ENCODE results near the gene GPAT2. TPM values are rescaled to one million over a fixed set of nuclear protein-coding genes. Genes with fewer than 3 reads are reported as not detected.
"Not testable (repeated sequence)": the region's sequence is repeated elsewhere in the genome, so short reads cannot be mapped to it uniquely, and the experiment has no call there.

GPAT2 gene
- total RNA-seq, 1 donor from 2014 or later = 1.6 TPM

DNA sequence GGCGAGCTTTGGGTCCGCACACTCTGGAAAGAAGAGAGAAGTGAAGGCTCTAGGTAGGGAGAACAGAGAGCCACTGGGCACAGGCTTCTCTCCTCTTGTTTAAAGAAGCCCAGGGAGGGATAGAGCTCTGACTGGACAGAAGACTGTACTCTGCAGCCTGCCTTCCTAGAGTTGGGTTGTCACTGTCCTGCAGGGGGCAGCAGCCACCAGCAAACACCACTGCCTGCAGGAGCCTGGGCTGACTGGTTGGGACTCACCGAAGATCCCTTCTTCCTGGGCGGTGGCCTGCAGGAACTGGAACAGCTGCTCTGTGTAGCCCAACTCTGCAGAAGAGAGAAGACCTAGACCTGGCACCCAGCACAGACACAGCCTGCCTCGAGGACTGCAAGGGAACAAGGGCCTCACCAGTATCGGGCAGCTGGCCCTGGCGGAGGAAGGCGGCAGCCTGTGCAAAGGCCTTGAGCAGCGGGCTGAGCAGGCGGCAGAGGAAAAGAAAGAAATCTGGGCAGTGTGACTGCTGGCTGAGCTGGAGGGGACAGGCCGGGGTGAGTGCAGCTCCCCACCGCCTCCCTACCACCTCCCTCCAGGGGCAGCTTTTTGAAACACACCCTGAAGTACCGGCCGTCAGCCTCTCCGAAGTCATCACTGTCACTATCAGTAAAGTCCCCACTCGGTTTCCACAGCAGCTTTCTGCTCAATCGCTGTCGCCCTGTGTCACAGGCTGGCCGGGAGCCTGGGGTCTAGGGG, 11.8 kb downstream of the GPAT2 start:
- not testable (repeated sequence) for DNase-seq

DNA sequence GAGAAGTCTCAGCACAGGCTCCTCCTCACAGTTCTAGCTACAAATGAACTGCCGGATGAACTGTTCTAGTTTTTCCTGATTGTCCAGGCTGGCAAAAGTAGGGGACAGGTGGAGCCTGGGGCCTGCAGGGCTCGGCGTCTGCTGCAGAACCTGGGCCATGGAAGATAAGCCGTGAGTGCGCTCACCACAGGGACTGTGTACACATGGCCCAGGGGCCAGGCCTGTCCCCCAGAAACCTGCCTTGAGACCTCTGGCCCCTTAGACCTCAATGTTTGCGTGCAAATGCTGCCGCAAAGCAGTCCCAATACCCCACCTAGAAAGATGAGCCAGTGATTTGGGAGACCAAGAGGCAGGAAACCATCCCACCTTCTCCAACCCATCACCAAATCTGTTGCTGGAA, 12.6 kb downstream of the GPAT2 start:
- DNase-seq = not testable (repeated sequence)

DNA sequence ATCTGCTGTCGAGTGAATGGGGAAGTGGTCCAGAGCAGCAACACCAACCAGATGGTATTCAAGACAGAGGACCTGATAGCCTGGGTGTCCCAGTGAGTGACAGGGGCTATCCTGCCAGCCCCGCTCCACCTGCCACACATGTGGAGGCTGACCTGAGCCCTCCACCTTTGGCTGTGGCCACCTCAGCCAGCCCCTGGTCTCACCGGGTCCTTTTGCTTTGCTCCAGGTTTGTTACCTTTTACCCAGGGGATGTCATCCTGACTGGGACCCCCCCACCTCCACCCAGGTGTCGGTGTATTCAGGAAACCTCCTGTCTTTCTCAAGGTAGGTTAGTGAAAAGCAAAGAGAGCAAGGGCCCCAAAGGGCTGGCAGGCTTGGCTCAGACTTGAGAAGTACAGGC, 13.6 kb downstream of the GPAT2 start:
- not testable (repeated sequence) for DNase-seq

DNA sequence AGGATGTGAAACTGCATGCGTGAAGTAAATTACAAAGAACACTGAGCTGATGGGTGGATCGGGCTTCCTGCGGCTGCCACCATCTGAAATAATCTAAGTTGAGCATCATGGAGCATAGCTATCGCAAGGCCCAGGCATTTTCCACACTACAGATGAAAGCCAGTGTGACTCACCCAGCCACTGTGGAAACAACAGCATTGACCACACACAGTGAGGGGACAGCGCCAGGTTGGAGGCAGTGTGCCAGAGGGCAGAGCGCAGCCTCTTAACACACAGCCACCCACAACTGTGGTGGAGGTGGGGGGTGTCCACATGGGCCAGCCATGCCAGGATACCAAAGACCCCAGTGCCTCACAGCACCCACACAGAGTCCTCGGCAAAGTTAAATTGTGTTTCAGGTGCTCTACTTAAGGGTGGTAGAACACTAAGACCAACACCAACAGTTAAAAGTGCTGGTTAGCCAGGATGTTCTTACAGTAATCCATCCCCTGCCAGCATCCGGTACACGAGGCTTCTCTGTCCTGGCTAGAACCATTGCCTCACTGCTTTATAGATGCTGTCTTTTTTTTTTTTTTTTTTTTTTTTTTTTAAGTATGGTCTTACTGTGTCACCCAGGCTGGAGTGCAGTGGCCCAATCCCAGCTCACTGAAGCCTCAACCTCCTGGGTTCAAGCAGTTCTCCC, 14.7 kb downstream of the GPAT2 start:
- DNase-seq = not testable (repeated sequence)

DNA sequence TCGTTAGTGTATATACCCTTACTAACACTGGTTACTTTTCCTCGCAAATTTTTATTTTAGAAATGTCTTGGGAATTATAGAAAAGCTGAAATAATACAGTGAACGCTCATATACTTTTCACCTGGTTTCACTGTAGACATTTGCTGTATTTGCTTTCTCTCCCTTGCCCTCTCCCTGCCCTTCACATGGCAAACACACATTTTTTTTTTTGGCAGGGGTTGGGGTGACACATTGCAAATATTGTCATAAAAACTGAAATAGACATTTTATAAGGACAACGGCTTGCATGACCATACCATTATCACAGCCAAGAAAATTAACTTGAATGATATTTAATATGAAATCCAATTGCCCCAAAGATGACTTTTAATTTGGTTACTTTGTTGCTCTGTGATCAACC, 18.4 kb downstream of the GPAT2 start:
- DNase-seq = not testable (repeated sequence)

DNA sequence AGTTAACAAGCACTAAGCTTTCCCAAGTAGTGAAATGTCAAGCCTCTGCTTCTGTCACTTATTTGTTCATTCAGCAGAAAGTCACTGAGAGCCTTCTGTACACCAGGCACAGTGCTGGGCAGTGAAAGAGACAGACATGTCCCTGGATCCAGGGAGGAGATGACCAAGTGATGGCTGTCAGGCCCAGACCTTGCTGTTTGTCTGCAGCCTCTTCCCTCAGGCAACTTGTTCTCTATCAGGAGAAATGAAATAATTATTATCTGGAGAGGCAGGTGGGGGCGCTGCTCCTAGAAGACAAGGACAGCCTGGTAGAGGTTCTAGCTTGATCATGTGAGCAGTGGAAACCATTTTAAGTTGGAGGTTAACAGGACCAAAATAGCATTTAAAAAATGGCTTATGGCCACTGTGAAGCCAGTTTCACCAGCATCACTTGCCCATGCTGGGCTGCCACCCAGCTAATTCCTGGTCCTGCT, 21.9 kb downstream of the GPAT2 start:
- DNase-seq = not testable (repeated sequence)

DNA sequence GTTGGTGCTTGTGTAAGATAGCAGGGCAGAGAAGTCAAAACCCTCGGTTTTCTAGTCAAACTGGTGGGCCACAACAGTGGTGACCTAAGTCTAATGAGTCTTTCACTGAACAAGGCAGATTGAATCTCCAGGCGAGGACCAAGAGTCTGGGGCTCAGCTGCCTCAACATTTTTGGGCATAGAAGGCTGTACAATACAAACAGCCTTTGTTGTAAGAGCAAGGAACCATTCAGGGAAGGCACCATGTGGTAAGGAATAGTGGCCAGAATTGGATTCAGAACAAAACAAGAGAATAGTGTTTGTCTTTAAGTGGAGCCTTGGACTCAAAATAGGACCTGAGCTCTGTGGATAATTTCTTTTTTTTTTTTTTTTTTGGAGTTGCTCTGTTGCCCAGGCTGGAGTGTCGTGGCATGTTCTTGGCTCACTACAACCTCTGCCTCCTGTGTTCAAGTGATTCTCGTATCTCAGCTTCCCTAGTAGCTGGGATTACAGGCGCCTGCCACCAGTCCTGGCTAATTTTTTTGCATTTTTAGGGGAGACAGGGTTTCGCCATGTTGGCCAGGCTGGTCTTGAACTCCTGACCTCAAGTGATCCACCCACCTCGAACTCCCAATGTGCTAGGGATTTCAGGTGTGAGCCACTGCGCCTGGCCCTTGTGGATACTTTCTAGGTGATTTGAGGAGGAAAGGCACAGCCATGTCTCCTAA, 22.5 kb downstream of the GPAT2 start:
- DNase-seq = not testable (repeated sequence)

DNA sequence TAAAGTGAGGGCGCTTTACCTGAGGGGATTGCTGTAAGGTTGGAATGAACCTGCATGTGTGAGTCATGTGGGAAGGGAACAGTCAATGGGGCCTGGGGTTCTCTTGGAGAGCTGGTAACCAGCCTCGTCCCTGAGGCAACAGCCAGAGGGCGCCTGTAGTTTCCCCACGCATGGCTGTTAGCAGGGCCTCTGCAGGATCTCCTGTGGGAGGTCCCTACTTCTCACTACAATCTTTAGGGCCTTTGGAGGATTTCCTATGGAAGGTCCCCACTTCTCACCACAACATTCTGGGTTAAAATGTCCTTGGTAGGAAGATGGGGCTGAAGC, 23.6 kb downstream of the GPAT2 start:
- not testable (repeated sequence) for DNase-seq

DNA sequence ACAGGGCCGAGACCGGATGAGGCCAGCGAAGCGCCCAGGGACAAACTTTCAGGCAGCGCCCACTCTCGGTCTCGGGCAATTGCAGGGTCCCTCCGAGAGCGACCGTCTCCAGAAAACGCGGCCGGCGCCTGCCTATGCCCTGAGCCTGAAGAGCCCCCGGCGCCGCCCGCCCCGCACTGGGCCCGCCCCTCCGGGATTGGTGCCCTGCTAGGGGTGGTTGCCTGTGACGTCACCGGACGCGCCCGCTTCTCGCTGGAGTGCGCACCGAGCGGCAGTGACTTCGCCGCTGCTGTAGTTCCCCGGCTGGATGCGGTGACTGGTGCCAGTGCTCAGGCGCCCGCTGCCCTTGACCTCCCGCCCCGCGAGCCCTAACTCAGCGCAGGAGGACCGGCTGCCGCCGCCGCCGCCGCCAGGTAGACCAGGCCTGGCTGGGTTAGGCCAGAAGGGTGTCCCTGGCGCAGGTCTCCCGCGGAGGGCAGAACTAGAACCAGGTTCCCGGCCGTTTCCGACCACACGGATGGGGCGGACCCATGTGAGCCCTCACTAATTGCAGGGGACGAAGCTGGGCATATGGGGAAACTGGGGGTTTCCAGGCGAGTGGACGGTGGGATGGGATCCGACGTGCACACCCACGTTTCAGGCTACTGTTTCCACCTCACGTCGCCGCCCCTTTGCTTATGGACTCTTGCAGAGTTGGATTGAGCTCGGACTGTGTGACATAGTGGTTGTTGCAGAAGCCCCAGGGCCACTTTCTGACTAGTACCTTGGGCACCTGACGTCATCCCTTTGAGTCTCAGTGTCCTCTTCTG, 24.2 kb downstream of the GPAT2 start:
- not testable (repeated sequence) for DNase-seq

DNA sequence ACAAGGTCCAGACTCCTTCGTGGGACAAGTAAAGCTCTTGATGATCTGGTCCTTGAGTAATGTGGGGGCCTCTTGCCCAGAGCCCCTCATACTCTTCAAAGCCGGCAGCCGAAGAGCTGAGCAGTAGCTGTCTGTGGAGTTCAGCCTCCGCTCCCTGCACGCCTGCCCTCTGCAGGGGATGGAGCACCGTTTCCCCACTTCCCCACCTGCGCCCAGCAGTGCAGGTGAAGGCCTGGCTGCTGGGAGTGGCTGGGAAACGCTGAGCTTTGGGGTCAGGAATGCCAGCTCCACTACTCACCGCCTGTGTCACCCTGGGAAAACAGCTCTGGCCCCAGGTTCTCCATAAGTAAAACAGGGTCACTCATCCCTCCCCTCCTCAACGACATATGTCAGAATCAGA, 24.9 kb downstream of the GPAT2 start:
- not testable (repeated sequence) for DNase-seq

DNA sequence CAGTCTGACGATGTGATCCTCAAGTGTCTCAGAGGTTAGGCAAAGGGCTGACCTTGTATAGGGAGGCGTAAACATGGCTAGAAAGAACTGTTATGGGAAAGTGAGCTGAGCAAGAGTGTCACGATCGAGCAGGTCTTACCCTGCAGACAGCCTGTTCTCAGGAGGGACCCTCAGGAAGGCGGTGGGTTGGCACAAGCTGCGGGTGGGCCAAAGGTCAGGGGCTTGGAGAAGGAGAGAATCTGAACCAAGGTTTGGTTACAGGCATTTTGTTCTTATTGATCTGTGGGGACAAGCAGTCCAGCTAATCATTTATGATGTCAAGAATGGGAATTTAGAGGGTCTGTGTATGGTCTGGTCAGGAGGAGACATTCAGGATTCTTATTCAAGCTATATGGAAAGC, 26.7 kb downstream of the GPAT2 start:
- DNase-seq = not testable (repeated sequence)

DNA sequence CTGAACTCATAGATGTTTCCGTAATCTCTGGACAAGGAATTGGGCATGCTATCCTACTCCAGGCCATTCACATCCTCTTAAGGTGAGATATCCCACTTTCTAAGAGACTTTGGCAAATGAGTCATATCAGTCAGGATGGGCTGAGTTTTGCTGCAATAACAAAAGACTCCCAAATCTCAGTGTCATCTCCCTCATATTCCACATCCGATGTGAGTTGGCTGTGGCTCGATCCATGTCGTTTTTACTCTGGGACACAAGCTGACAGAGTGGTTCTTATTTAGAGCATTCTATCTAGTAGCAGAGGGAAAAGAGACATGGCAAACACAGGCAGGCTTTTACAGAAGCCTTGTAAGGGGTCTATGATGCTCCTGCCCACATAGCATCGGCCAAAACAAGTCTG, 28.5 kb downstream of the GPAT2 start:
- not testable (repeated sequence) for DNase-seq

DNA sequence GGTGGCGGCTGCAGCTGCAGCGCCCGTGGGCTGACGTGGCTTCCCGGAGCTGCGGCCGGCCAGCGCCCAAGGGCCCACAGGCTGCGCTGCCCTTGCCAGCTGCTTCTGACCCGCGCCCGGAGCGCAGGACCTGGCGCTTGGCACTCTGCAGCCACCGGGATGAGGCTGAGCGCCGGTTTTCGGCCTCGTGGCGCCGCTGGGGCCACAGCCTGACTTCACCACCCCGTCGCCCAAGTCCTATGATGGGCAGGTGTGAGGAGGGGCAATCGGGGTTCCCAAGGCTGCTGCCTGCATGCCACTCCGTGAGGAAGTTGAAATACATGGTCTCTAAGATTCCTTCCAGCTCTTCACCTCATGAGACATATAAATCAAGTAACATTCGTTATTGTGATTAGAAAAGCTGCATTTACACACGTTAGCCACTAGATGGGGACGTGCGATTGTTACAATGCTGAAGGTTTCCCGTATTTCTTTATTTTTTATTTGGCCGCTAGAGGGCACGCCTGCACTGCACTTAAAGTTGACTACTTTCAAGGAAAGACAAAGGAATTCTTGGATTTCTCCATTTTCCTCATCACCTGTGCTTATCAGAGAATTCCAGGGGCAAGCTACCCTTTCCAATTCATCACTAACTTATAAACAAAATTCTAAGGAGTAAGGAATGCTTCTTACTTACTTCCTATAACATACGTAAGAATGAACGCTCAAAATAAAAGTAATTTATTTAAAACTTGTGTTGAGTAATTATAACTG, 42.0 kb downstream of the GPAT2 start:
- DNase-seq = not testable (repeated sequence)

DNA sequence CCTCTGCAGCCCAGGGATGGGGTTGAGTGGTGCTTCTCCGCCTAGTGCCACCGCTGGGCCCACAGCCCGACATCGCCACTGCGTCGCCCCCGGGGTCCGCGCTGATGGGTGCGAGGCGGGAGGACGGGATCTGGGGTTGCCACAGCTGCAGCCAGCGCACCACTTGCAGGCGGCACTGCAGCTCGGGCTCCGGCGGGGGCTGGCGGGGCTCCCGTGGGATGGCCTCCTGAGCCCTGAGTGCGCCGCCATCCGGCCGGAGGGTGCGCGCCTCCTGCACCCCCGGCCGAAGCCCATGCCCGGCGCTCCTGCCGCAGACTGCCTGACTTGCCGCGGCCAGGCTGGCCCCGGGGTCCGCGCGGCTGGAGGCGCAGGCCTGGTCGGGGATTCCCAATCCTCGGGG, 42.6 kb downstream of the GPAT2 start:
- DNase-seq = not testable (repeated sequence)

DNA sequence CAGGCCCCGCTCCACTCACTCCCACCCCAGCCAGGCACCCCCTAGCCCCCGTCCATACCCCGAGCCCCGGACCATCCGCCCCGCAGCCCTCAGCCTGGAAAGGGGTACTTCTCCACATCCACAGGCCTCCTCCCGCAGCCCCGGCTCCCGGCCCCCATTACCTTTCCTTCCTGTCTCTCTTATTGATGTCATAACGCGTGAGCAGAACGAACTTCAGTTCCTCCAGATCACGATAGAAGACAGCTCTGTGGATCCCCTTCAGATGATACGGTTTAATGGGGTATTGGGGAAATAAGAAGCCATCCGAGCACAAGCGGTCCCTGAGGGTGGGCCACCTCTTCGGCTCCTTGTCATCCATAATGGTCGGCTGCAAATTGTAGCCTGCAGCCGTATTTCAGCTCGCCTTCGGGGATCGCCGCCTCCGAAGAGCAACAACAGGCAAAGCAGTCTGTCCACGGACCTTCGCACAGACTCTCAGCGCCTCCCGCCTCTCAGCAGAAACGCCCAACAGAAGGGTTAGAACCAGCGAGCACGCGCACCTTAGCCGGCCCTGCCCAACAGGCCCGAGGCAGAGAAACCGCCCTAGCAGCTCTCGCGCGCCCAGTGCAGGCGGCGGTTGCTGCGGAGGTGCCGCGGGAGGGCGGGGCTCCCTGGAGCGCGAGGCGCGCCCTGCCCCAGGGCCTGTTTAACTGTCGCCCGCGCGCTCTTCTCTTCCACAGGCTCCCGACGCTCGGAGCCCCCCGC, 43.2 kb downstream of the GPAT2 start, which contains the start of gene ANKRD36C:
Gene ANKRD36C (minus strand): TSS at position 474 of the 744 bp plus-strand sequence. CDS start 116 bp downstream, at position 358.
- not testable (repeated sequence) for DNase-seq

DNA sequence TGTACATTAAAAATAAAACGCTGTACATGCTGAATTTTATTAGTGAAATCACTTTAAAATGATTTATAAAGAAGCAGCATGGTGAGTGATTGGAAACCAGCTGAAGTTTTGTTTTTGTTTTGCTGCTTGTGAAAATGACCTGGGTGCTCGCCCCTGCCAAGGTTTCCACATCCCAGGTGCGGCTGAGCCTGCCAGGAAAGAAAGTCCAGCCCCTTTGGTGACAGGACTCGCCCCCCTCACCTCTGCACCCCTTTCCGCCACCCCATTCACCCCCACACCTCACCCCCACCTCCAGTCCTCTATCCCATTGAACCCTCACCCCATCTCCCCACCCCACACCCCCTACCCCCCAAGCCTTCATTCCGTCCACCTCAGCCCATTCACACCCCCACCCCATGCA, 43.8 kb downstream of the GPAT2 start:
- DNase-seq = not testable (repeated sequence)

All from occipital lobe (tissue), 2 donors.